ENCODE data around the gene WDR3. TPM values are rescaled to one million over a fixed set of nuclear protein-coding genes. Genes with fewer than 3 reads are reported as not detected.

Gene WDR3
- total and polyA plus RNA-seq, 10 of the 15 experiments (the other 5 are each of a cell fraction or from before 2014, with no cell fraction given), result 24.0 to 66.5 (median 42.9) TPM

DNA sequence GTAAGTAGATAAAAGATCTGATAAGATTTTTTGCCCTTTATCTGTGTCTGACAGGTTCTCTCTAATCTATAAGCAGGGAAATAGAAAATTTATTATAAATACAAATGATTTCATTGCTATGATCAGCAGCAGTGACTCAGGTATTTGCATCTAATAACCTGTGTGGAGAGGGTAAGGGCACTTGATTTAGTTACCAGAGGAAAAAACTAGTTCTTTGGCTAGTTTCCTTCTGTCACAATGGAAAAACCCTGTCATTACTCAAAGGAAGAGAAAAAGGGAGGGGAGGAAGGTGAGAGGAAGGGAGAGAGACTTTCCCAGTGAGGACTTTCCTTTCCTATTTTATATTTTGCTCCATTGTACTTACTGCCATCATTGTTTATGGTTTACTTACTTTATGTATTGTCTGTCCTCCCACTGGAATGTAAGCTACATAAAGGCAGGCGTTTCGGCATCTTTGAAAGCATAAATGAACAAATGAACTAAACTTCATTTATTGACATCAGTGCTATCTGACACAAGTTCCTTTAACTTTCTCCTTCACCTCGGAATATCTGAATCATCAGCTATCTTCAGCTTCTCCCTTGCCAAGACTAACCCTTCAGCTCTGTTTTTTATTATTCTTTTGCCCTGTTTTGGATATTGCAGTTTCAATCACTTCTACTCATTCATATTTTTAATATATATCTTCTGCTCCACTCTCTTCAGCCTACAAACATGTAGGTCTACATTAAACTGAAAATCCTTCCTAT lies 34.9 kb downstream of the WDR3 start:
- H4K20me1 ChIP-seq (ENCODE audit: control insufficient read depth, insufficient read depth), result no peaks in the 10 kb centered on the region
- H3K4me2 ChIP-seq (ENCODE audit: control insufficient read depth, insufficient read depth), result no peak overlapping the region
- intact Hi-C loops (cut with micrococcal nuclease; ENCODE audit: unreplicated experiment) (no loop called here), in situ Hi-C loops (cut with MboI) (no loop called here)
- no peaks in the 10 kb centered on the region for H3K79me2 ChIP-seq (ENCODE audit: control insufficient read depth, insufficient read depth, low read length)
- WGBS (ENCODE audit: insufficient coverage, insufficient replicate concordance, low lambda C conversion rate, missing lambda C conversion rate), result 98% methylated on average over 3 of the region's 3 CpGs
- no peak overlapping the region for H2AFZ ChIP-seq (ENCODE audit: control insufficient read depth, low read depth, low read length)
- DNase-seq (ENCODE audit: low read depth, low spot score), result no peak
- H3K4me1 ChIP-seq (ENCODE audit: control insufficient read depth, insufficient read depth, low read length), result no peaks in the 10 kb centered on the region
- no peak for FAIRE-seq
- ChIA-PET POLR2A (no interaction called here), SMC1A (ENCODE audit: uncharacterized antibody, unreplicated experiment) (no interaction called here), CTCF (no interaction called here), RAD21 (ENCODE audit: unreplicated experiment) (no interaction called here)
- no peak overlapping the region for H3K27ac ChIP-seq (ENCODE audit: control insufficient read depth, insufficient read depth)
- no peaks in the 10 kb centered on the region for H3K9me3 ChIP-seq (replicated peaks; ENCODE audit: control insufficient read depth, insufficient read depth, low read length)
- no peak for ATAC-seq
- peaks cover 0 to 17% of the 10 kb centered on the region in 2 experiments; a peak in 2 of 4 replicates for H3K36me3 ChIP-seq (ENCODE audit: control insufficient read depth in 2 of 2, insufficient read depth in 2 of 2, low read length in 1 of 2)
- no peak overlapping the region for H3K4me3 ChIP-seq
- no peaks in the 10 kb centered on the region for H3K27me3 ChIP-seq (replicated peaks in 1 of 2; ENCODE audit: control insufficient read depth in 2 of 2, insufficient read depth in 2 of 2, low read length in 1 of 2)
- no TSS peak for BruUV-seq (replicated peaks)
- no peak for TF ChIP-seq ZNF622 (IDR thresholded peaks at IDR 0.05)
- TF ChIP-seq SREBF1 (IDR thresholded peaks at IDR 0.05; ENCODE audit: low read length), result no peak
- TF ChIP-seq, protein P1, sequence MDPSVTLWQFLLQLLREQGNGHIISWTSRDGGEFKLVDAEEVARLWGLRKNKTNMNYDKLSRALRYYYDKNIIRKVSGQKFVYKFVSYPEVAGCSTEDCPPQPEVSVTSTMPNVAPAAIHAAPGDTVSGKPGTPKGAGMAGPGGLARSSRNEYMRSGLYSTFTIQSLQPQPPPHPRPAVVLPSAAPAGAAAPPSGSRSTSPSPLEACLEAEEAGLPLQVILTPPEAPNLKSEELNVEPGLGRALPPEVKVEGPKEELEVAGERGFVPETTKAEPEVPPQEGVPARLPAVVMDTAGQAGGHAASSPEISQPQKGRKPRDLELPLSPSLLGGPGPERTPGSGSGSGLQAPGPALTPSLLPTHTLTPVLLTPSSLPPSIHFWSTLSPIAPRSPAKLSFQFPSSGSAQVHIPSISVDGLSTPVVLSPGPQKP (IDR thresholded peaks at IDR 0.05; ENCODE audit: low read depth, low read length), result no peak
- TF ChIP-seq BHLHE40 (IDR thresholded peaks at IDR 0.05; ENCODE audit: borderline replicate concordance in 1 of 2, low read depth in 2 of 2, low read length in 1 of 2), result no peak
- TF ChIP-seq PAX8 (IDR thresholded peaks at IDR 0.05), result no peak
- no peak for TF ChIP-seq TAF1 (IDR thresholded peaks at IDR 0.05; ENCODE audit: borderline replicate concordance, low read depth, low read length)
- TF ChIP-seq TARDBP (IDR thresholded peaks at IDR 0.05; ENCODE audit: borderline replicate concordance), result no peak
- no peak for TF ChIP-seq SUPT20H (IDR thresholded peaks at IDR 0.05; ENCODE audit: borderline replicate concordance, control insufficient read depth, low read depth, low read length)
- TF ChIP-seq MTA2 (IDR thresholded peaks at IDR 0.05; ENCODE audit: low read depth), result no peak
- TF ChIP-seq YBX1 (IDR thresholded peaks at IDR 0.05), result no peak
- TF ChIP-seq SUZ12 (IDR thresholded peaks at IDR 0.05; ENCODE audit: unreplicated experiment), result no peak
- TF ChIP-seq, protein P2, sequence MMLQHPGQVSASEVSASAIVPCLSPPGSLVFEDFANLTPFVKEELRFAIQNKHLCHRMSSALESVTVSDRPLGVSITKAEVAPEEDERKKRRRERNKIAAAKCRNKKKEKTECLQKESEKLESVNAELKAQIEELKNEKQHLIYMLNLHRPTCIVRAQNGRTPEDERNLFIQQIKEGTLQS (IDR thresholded peaks at IDR 0.05; ENCODE audit: borderline replicate concordance, extremely low read depth, low read depth, low read length), result no peak
- TF ChIP-seq, protein P3, sequence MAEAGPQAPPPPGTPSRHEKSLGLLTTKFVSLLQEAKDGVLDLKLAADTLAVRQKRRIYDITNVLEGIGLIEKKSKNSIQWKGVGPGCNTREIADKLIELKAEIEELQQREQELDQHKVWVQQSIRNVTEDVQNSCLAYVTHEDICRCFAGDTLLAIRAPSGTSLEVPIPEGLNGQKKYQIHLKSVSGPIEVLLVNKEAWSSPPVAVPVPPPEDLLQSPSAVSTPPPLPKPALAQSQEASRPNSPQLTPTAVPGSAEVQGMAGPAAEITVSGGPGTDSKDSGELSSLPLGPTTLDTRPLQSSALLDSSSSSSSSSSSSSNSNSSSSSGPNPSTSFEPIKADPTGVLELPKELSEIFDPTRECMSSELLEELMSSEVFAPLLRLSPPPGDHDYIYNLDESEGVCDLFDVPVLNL (IDR thresholded peaks at IDR 0.05; ENCODE audit: low read depth, low read length), result no peak
- no peak for TF ChIP-seq JUND (IDR thresholded peaks at IDR 0.05; ENCODE audit: low read depth, low read length)
- TF ChIP-seq CREM (IDR thresholded peaks at IDR 0.05; ENCODE audit: low read depth), result no peak
- TF ChIP-seq SRF (IDR thresholded peaks at IDR 0.05; ENCODE audit: low read depth in 2 of 2, low read length in 2 of 2), result no peak
- no peak for TF ChIP-seq GABPA (IDR thresholded peaks at IDR 0.05; ENCODE audit: low read depth)
- no peak for TF ChIP-seq SPI1 (IDR thresholded peaks at IDR 0.05; ENCODE audit: borderline replicate concordance, insufficient read depth, low read depth, low read length)
- no peak for TF ChIP-seq NR2F1 (conservative IDR thresholded peaks at IDR 0.05)
- no peak for TF ChIP-seq NFXL1 (IDR thresholded peaks at IDR 0.05; ENCODE audit: borderline replicate concordance)
- no peak overlapping the region for H3K9ac ChIP-seq (ENCODE audit: control insufficient read depth, insufficient read depth, low read length)
